Activated CD4-positive, alpha-beta T cell treated with anti-CD3 and anti-CD28 coated beads, Interleukin-2, amount 50 U/mL, for 16 hours (primary cell): ENCODE data around the gene ERFL.
"Not testable (repeated sequence)": the region's sequence is repeated elsewhere in the genome, so short reads cannot be mapped to it uniquely, and the experiment has no call there.

Experiments used
- DNase-seq: peaks from one replicate; pipeline ENCODE4 v3.0.0-alpha.2; 2020

ERFL gene

DNA sequence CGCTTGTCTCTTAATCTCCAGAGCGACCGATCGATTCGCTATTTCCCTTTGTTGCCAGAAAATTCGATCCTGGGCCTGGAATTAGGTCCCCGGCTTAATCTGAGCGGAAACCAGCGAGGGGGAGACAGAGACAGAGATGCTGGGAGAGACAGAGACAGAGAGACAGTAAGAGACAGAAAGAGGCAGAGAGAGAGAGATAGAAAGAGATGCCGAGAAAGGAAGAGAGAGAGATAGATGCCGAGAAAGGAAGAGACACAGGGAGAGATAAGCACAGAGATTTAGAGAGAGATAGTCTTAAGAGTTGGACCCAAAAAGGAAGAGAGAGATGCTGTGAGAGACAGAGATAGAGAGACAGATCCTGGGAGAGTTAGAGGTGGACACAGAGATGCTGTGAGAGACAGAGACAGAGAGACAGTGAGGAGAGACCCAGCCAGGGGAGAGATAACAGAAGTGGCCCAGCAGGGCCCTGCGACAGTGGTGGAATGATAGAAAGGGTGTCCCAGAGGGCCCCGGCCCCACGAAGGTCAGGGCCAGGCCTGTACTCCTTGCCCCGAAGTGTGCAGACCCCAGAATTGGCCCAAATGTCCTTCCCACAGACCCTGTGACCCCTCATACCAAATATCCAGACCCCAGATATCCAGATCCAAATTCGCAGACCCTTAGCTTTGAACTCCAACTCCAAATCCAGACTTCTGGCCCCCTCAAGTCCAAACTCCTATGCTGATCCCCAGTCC, 1.3 kb downstream of the ERFL start:
- no peak for DNase-seq

DNA sequence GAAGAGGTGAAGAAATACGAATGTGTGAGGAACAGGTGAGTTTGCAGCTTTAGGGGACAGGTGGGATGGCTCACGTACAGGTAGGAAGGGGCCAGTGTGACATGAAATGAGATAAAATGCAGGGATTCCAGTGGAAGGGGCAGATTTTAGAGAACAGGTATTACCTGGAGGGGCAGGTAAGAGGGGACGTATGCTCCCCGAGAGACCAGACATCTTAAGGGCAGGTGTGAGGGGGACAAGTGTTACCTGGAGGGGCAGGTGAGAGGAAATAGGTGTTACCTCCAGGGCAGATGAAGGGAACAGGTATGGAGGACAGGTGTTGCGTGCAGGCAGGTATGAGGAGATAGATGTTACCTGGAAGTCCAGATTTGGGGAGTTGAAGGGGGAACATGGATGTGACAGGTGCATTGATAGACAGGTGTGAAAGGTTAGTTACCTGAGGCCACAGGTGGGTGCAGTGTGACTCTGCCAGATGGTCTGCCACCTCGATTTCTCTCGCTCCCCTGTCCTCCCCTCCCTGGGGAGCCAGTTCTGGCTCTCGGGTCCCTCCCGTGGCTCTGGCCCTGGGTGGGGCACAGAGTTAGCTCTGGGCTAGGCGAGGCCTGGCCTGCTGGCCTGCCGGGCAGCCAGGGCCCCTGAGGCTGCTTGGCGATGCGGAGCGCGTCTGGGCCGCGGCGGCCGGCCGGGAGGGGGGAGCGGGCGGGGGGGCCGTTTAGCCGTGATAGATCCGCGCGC, 2.1 kb downstream of the ERFL start:
- no peak for DNase-seq

DNA sequence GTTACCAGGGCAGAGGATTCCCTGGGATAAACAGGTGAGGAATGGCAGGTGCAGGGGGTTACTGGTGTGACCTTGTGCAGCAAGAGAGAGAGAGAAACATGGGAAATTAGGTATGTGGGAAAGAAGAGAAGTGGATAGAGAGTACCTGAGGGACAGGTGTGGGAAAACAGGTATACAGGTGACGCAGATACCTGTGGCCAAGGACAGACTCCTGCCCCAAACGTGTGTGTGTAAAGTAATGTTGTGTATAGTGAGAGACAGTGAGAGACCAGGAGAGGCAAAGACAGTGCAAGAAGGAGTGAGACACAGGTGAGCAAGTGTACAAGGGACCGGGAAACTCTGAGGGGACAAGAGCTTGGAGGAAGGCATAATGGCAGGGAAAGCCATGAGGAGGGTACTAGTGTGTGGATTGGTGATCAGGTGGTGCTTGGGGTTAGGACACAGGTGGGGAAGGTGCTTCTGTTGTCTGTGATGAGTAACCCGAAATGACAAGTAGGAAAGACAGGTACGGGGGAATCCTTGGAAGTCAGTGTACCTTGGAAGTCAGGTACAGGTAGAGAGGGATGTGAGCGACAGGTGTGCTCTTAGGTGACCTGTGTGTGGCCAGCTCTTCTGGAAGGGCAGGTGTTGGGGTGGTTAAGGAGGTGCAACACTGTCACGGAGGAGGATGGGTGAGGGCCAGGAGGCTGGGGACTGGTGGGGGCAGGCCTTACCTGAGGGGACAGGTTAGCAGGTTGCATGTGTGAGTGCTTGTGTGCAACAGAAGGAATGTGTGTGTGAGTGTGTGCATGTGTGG, 2.8 kb downstream of the ERFL start:
- no peak for DNase-seq

DNA sequence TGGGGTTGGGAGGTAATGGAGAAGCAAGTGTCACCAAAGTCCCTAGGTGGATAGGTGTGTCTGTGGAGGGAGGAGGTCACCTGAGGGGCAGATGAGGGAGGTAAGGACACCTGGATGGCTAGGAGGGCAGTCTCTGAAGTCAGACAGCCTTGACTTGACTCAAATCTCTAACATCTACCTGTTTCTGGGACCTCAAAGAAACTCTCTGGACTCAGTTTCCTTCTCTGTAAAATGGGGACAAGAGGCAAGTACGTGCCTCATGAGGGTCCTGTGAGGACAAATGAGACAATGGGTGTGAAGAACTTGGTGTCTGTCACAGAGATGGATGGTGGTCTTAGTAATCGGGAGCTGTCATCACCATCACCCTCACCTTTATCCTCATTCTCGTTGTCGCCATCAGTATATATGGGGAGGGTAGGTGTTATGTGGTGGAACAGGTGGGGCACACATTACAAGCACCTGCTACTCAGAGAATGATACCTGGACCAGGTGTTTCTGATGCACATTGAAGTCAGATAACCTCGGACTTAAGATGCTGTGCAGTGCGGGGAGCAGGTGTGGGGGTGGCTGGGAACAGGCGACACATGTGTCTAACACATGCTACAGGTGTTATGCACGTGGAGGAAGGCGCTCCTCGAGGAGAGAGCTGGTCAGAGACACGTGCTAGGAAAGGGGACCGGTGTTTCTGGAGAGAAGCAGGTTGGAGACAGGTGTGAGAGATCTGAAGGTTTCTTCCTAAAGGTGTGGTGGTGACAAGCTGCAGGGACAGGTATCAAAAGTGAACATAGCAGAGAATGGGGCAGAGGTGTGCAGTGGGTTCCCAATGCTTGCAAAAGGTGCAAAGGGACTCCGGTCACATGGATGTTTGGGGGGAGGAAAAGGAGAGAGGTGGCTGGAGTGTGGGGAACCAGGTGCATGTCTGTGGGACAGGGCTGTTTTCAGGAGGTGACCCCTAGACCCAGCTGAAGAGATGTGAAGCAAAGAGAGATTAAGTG, 3.8 kb downstream of the ERFL start:
- no peak for DNase-seq

DNA sequence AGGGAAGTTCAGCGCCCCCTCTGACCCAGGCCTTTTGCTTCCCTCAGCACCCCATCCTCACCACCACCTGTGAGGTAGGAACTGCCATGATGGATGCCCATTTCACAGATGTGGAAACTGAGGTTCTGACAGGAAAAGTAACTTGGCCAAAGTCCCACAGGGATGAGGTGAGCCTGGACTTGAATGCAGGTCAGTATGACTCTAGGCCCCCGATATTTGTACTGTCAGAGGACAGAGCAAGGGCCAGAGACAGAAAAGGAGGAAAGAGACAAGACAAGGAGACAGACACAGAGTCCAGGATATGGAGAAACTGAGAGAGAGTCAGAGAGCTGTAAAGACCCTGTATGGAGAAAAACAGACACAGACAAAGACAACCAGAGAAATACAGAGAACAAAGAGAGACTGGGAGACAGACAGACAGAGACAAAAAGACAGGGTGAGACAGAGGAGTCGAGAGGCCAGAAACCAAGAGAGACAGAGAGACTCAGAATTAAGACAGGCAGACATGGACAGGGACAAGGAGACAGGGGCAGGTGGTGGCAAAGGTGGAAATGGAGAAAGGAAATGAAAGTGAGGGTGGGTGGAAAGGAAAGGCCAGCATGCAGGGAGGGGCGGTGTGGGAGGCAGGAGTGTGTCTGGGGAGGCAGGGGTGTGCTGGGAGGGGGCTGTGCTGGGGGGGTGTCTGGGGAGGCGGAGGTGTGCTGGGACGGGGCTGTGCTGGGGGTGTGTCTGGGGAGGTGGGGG, 5.0 kb downstream of the ERFL start:
- no peak for DNase-seq

DNA sequence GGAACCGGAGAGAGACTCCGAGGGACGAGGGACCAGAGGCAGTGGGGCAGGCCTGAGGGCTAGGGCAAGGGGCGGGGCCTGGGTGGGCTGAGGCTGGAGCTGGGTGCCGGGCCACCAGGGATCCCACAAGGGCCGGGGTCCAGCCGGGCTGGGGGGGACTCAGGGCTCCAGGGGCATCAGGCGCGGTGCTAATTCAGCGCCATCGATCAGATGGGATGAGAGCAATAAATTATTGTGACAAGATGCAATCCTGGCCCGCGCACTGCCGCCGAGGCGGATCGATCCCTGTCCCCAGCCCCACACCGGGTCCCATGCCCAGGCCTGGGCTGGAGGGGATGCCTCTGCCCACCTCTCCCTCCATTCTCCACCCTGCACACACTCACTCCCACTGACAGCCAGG, 5.7 kb downstream of the ERFL start:
- no peak for DNase-seq

DNA sequence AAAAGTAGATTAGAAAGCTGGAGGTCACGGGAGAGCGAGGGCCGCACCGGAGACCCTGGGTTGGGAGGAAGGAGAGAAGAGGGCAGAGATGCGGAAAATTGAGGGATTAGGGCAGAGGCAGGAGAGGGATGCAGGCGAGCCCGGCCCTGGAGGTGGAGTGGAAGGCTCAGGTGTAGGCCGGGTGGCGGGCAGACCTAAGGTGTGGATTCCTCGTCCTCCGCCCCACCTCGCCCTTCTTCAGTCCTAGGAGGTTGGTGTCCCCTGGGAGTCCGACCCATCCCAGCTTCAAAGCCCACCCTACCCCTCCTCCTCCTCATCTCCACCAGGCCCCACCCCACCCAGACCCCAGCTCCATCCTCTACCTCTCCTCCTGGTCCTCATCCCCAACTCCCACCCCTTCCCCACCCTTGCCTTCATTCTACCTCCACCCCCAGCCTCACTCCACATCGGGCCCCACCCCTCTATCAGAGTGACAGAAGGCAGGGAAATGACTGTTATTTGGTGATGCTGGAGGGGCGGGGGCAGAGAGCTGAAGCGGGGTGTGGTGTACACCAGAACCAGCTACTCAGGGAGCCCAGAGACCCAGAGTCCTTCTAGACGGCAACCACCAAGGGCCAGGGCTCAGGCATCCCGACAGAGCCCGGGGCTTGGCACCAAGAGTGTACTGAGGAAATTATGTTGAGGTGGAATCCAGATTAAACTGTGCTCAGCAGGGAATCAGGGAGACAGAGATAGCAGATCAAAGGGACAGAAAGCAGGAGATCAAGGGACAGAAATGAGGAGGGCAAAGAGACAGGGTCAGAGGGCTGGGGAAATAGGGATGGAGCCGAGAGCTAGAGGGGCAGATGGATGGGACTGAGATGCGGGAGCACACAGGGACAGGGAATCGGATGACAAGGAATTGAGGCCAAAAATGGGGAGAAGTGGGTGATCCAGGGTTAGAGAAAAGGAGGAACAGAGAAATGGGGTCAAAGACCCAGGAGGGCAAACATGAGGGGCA, 6.4 kb downstream of the ERFL start:
- no peak for DNase-seq

DNA sequence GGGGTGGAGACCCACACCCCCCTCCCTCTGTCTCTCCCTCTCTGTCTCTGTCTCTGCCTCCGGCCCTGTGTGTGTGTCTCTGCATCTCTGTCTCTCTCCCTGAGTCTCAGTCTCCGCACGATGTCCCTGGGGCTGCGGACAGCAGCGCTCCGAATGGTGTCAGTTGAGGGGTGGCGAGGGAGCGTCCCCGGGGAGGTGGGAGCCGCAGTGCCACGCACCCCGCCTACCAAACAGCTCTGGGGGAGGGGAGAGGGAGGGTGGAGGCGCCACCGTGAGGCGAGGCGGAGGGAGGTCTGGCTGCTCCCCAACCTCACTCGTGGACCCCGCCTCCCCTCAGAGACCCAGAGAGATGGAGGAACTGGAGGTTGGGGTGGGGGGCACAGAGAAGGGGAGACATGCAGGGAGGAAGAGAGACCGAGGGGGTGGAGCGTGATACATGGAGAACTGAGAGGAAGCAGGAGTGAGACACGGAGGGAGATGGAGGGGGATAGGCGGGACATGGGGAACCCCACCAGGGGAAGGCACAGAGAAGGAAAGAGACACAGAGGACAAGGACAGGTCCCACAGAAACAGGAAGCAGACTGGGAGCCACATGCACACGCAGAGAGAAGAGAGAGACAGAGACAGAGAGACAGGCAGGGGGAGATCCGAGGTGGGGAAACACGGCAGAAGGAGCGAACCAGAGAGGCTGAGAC, 7.2 kb downstream of the ERFL start:
- no peak for DNase-seq

DNA sequence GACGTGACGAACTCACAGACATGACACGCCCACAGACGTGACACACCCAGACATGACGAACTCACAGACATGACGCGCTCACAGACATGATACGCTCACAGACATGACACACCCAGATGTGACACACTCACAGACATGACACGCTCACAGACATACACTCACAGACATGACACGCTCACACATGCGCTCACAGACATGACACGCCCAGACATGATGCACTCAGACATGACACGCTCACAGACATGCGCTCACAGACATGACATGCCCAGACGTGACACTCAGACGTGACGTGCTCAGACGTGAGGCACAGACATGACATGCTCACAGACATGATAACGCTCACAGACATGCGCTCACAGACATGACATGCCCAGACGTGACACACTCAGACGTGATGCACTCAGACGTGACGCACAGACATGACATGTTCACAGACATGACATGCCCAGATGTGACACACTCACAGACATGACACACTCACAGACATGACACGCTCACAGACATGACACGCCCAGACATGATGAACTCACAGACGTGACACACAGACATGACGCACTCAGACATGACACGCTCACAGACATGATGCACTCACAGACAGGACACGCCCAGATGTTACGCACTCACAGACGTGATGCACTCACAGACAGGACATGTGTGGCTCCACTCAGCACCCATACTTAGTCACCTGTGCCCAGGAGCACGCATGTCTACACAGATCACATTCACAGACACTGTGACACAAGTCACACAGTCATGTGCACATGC, 8.1 kb downstream of the ERFL start:
- no peak for DNase-seq

DNA sequence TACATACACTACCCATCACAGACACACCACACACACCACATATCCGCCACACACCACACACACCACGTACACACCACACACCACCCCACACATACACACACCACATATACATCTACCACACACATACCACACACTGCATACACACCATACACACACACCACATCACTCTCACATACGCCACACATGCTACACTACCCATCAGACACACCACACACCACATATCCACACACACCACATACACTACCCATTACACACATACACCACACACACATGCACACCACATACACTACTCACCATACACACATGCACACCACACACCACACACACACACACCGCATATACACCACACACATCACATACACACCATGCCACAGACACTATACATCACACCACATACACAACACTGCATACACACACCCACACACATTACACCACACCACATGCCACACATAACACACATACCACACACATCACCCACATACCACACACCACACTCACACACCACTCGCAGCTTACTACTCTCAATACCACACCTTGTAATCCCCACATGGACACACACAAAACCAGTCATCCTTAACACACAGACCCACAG, 9.5 kb downstream of the ERFL start:
- no peak for DNase-seq

DNA sequence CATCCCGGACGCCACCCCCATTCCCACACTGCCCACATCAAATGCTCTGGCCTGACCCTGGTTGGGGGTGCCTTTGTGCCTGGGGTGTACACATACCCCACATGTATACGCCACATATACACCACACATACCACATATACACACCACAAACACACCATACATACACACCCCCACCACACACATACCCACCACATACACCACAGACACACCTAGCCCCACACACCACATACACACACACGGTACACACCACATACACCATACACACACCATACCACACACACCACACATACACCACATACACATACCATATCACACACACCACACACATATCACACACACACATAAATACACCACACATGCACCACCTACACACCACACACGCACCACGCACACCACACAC, 10.2 kb downstream of the ERFL start:
- no peak for DNase-seq

DNA sequence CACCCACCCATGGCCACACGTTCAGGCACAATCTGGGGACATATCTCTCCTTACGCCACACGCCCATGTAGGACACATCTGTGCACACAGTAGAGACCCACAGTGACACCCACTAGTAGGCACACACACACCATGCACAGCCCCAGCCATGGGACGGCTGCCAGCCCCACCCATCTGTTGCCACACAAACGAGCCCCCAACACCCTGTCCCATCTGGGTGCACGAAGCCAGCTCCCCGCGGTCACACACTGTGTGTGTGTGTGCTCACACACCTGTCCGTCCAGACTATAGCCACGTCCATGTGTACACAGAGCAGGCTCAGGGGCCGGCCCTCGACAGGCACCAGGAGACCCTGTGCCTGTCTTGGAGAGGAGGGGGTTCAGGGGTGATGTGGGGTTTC, 10.6 kb downstream of the ERFL start:
- no peak for DNase-seq

DNA sequence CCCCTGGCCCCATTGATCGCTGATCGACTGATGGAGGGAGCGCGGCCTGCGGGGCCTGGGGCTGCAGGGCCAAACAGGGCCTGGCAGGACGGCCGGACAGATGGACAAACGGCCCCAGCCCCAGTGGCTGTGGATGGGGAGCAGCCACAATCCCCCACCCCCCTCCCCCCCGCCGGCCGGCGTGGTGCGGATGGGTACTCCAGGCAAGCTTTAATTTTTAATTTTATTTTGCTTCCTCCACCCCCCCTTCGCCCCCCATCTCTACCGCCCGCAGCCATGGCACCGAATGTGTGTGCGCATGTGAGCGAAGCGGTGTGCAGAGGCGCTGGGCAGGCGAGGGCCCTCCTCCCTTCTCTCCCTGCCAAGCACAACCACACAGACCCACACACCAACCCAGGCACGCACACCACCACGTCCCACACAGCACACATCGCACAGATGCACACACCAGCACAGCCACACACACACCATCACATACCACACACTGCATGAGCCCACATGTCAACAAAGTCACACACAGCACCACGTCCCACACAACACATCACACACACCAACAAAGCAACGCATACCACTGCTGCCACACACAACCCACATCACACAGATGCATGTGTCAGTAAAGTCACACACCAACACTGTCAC, 12.4 kb downstream of the ERFL start:
- no peak for DNase-seq

DNA sequence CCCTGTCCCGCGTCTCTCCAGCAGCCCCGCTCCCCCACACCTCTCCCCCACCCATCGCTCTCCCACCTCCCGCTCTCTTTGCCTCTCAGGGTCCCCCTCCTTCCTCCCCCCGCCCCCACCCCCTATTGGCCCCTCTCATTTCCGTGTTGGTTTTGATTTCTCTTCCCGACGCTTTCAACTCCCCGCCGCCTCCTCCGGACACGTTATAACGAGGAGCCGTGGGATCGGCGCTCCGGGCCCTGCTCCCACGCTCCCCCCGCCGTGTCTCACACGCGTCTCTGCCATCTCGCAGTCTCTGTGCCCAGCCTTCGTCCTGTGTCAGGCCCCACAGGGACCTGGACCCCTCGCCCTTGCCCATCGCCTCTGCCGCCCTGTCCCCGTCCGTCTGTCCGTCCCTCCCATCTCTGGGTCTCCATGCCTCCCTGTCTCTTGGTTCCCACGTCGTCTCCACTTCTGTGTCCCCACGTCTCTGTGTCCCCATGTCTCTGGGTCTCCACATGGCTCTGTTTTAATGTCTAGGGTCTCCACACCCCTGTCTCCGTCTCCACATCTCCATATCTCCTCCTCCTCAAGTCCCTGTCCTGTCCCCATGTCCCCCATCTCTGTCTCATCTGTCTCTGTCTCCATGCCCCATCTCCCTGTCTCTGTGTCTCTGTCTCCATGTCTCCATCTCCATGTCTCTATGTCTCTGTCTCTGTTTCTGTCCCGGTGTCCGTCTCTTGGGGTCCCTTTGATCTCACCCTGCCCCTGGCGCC, 13.1 kb downstream of the ERFL start:
- DNase-seq, result no peak

DNA sequence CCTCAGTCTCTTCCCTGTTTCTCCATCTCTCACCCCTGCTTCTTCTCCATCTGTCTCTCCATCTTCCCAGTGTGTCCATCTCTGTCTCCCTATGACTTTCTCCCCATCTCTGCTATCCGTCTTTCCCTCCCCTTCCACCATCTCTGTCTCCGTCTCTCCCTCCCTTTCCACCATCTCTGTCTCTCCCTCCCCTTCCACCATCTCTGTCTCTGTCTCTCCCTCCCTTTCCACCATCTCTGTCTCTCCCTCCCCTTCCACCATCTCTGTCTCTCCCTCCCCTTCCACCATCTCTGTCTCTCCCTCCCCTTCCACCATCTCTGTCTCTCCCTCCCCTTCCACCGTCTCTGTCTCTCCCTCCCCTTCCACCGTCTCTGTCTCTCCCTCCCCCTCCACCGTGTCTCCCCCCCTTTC, 13.8 kb downstream of the ERFL start:
- DNase-seq, result not testable (repeated sequence)

DNA sequence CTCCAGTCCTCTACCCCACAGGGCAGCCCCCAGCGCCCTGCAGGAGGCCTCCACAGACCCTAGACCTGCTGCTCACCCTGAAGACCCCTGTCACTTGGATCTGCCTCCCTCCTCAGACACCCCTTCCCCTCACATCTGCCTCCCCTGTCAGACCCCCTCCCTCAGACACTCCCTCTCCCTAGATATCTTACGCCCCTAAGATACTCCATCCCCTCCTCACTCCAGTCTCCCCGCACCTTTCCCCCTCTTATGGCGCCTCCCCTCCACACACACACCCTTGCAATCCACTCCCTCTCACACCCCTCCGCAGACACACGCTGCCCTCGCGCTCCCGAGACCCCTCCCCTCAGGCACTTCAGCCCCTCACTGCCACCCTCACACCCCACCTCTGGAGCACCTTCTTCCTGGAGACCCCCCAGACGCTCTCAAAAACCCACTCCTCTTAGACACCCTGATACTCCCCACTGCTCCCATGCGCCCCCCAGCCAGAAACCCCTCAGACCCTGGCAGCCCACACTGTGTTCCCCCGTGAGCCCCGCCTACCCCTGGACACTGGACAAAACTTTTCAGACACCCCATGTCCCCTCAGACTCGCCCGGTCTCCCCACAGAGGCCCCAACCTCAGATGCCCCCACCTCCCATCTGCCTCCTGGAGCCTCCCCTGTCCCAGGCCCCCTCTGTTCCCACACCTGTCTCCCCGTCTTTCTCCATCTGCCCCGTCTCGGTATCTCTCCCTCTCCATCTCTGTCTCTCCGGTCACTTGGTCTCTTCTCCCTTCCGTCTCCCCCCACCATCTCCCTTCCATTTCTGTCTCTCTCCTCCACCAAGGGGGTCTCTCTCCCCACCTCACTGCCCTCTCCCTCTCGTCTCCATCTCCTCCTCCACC, 14.5 kb downstream of the ERFL start:
- DNase-seq, result no peak
